Measurements from ENCODE around the gene OLFM1.
"Not testable (repeated sequence)": the region's sequence is repeated elsewhere in the genome, so short reads cannot be mapped to it uniquely, and the experiment has no call there.

Gene OLFM1

GRCh38 chr9:135147474-135147805, 60.0 kb downstream of the OLFM1 start:
- TF ChIP-seq CTCF (IDR thresholded peaks at IDR 0.05; ENCODE audit: borderline replicate concordance, extremely low read depth, low read length, poor library complexity, severe bottlenecking) (no peak), EZH2 (IDR thresholded peaks at IDR 0.05; ENCODE audit: borderline replicate concordance, low read depth, low read length, severe bottlenecking) (no peak)
- no peaks in the 10 kb centered on the region for H3K4me1 ChIP-seq (ENCODE audit: insufficient read depth, low read length)
- H3K79me2 ChIP-seq (ENCODE audit: insufficient read depth, low read length): no peaks in the 10 kb centered on the region
- no peak overlapping the region for H2AFZ ChIP-seq (ENCODE audit: low read depth, low read length)
- no peaks in the 10 kb centered on the region for H3K36me3 ChIP-seq (ENCODE audit: insufficient read depth, low read length)
- ATAC-seq (ENCODE audit: insufficient read depth, low read depth): no peak
- H3K4me2 ChIP-seq (ENCODE audit: insufficient read depth, low read length): no peak overlapping the region
- DNase-seq: no peak
- H3K27me3 ChIP-seq (ENCODE audit: insufficient read depth, low read length, poor library complexity): no peaks in the 10 kb centered on the region
- H4K20me1 ChIP-seq (ENCODE audit: insufficient read depth, low read length): no peaks in the 10 kb centered on the region
- no peaks in the 10 kb centered on the region for H3K9me3 ChIP-seq (ENCODE audit: insufficient read depth, low read length, severe bottlenecking)
- H3K4me3 ChIP-seq (ENCODE audit: low read depth in 1 of 2, low read length in 2 of 2): no peak overlapping the region
- no peak overlapping the region for H3K27ac ChIP-seq (ENCODE audit: low read length)
- H3K9ac ChIP-seq (ENCODE audit: low read depth, low read length): no peak overlapping the region

GRCh38 chr9:135147938-135148337, 60.5 kb downstream of the OLFM1 start:
- Histone ChIP-seq H4K20me1 (ENCODE audit: insufficient read depth, low read length) (no peaks in the 10 kb centered on the region), H3K79me2 (ENCODE audit: insufficient read depth, low read length) (no peaks in the 10 kb centered on the region), H3K4me2 (ENCODE audit: insufficient read depth, low read length) (no peak overlapping the region), H3K9ac (ENCODE audit: low read depth, low read length) (no peak overlapping the region), H3K36me3 (ENCODE audit: insufficient read depth, low read length) (no peaks in the 10 kb centered on the region), H3K27me3 (ENCODE audit: insufficient read depth, low read length, poor library complexity) (no peaks in the 10 kb centered on the region), H3K9me3 (ENCODE audit: insufficient read depth, low read length, severe bottlenecking) (no peaks in the 10 kb centered on the region), H3K4me3 (ENCODE audit: low read depth in 1 of 2, low read length in 2 of 2) (no peak overlapping the region), H2AFZ (ENCODE audit: low read depth, low read length) (no peak overlapping the region), H3K27ac (ENCODE audit: low read length) (no peak overlapping the region), H3K4me1 (ENCODE audit: insufficient read depth, low read length) (no peaks in the 10 kb centered on the region)
- TF ChIP-seq EZH2 (IDR thresholded peaks at IDR 0.05; ENCODE audit: borderline replicate concordance, low read depth, low read length, severe bottlenecking) (no peak), CTCF (IDR thresholded peaks at IDR 0.05; ENCODE audit: borderline replicate concordance, extremely low read depth, low read length, poor library complexity, severe bottlenecking) (no peak)
- no peak for DNase-seq
- no peak for ATAC-seq (ENCODE audit: insufficient read depth, low read depth)

- no peak overlapping the region for H3K27ac ChIP-seq (ENCODE audit: low read length)
- no peak overlapping the region for H3K9ac ChIP-seq (ENCODE audit: low read depth, low read length)
- no peaks in the 10 kb centered on the region for H3K4me1 ChIP-seq (ENCODE audit: insufficient read depth, low read length)
- H4K20me1 ChIP-seq (ENCODE audit: insufficient read depth, low read length): no peaks in the 10 kb centered on the region
- no peaks in the 10 kb centered on the region for H3K79me2 ChIP-seq (ENCODE audit: insufficient read depth, low read length)
- H2AFZ ChIP-seq (ENCODE audit: low read depth, low read length): no peak overlapping the region
- no peak for ATAC-seq (ENCODE audit: insufficient read depth, low read depth)
- no peaks in the 10 kb centered on the region for H3K27me3 ChIP-seq (ENCODE audit: insufficient read depth, low read length, poor library complexity)
- H3K9me3 ChIP-seq (ENCODE audit: insufficient read depth, low read length, severe bottlenecking): no peaks in the 10 kb centered on the region
- H3K4me2 ChIP-seq (ENCODE audit: insufficient read depth, low read length): no peak overlapping the region
- no peak overlapping the region for H3K4me3 ChIP-seq (ENCODE audit: low read depth in 1 of 2, low read length in 2 of 2)
- H3K36me3 ChIP-seq (ENCODE audit: insufficient read depth, low read length): no peaks in the 10 kb centered on the region
- no peak for DNase-seq
- no peak for TF ChIP-seq EZH2 (IDR thresholded peaks at IDR 0.05; ENCODE audit: borderline replicate concordance, low read depth, low read length, severe bottlenecking)
- no peak for TF ChIP-seq CTCF (IDR thresholded peaks at IDR 0.05; ENCODE audit: borderline replicate concordance, extremely low read depth, low read length, poor library complexity, severe bottlenecking)
These were observed 60.9 kb downstream of the OLFM1 start for GRCh38 chr9:135148386-135148785.

GRCh38 chr9:135149901-135150300, 62.4 kb downstream of the OLFM1 start:
- not testable (repeated sequence) for H3K9me3 ChIP-seq (ENCODE audit: insufficient read depth, low read length, severe bottlenecking); H3K36me3 ChIP-seq (ENCODE audit: insufficient read depth, low read length); DNase-seq; H2AFZ ChIP-seq (ENCODE audit: low read depth, low read length); H3K4me2 ChIP-seq (ENCODE audit: insufficient read depth, low read length); H3K27ac ChIP-seq (ENCODE audit: low read length); H3K9ac ChIP-seq (ENCODE audit: low read depth, low read length); ATAC-seq (ENCODE audit: insufficient read depth, low read depth); H3K27me3 ChIP-seq (ENCODE audit: insufficient read depth, low read length, poor library complexity); H4K20me1 ChIP-seq (ENCODE audit: insufficient read depth, low read length); H3K4me1 ChIP-seq (ENCODE audit: insufficient read depth, low read length); H3K79me2 ChIP-seq (ENCODE audit: insufficient read depth, low read length); H3K4me3 ChIP-seq (ENCODE audit: low read depth in 1 of 2, low read length in 2 of 2)

Data from DND-41 (cell line).